PC-3 (cell line): Measurements from ENCODE around the gene SERPINA4.

Experiments
- CTCF ChIP-seq: fragments of 300-600 bp; sonication (generic); conservative IDR thresholded peaks from 2 replicates; pipeline ENCODE4 v1.5.1; 2017; ENCODE audit warnings: antibody characterized with exemption, low read depth, mild to moderate bottlenecking, low read length
- EZH2 ChIP-seq: fragments of 300-600 bp; sonication (generic); IDR thresholded peaks from one replicate; pipeline ENCODE4 v1.6.1; 2017; ENCODE audit warnings: antibody characterized with exemption, mild to moderate bottlenecking, low read length; ENCODE audit not compliant: unreplicated experiment
- EZH2phosphoT487 ChIP-seq: fragments of 300-600 bp; sonication (generic); IDR thresholded peaks from 2 replicates; pipeline ENCODE4 v1.6.1; 2018; ENCODE audit warnings: mild to moderate bottlenecking, antibody characterized with exemption, low read length, borderline replicate concordance

GRCh38 chr14:94547151-94547680 lies 14.0 kb upstream of the SERPINA4 start:
- TF ChIP-seq EZH2 (no peak), CTCF (no peak), EZH2phosphoT487 (no peak)
